HG03045 (cell line): ENCODE measurements around the gene CEP68.

Experiments
- ATAC-seq: cut with Tn5 transposase; IDR thresholded peaks from one replicate; pipeline ENCODE4 v1.9.1; 2021; ENCODE audit warnings: mild to moderate bottlenecking, moderate library complexity; ENCODE audit not compliant: unreplicated experiment

Gene CEP68

DNA sequence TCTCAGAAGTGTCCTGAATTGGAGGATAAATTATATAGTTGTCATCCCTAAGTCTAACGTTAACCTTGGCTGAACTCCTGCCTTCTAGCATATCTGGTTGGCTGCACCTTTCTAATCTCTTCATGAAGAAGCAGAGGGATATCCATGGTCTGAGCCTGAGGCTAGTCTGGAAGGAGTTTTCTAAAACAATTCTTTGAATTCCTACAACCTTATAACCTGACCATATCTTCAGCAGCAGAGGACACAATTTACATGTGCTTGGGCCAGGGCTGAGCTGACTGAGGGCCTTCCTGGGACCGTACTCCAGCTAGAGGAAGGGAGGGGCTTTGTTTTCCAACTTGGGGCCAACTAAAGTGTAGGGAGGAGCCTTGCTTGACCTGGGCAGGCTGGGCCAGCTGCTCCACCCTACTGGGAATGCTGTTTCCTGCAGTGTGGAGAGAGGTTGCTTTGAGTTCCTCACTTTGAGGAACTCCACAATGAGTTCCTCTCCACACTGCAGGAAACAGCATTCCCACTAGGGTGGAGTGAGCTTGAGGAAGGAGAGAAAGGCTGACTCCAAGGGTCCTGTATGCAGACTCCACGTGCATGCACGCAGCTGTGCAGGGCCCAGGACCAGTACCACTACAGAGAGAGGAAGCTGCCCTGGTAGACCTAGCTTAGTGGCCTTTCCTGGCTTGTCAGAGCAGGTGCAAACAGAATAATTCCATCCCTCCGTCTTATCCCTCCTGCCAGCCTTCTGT lies 19.6 kb downstream of the CEP68 start:
- ATAC-seq = no peak

DNA sequence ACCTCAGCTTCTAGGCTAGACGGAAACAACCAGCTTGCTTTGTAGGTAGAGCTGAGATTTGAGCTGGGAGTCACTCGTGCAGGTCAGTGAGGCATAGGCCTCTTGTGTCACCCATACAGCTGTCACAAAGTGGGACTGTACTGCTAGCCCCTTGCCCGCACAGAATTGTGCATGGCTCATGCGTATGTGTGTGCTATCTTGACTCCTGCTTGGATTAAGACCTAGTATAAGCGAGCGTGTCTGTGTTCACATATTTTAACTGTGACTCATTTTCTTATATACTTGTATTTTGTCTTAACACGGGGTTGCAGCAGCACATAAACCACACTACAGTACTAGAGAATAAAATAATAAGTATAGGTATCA lies 20.1 kb downstream of the CEP68 start:
- ATAC-seq = no peak

DNA sequence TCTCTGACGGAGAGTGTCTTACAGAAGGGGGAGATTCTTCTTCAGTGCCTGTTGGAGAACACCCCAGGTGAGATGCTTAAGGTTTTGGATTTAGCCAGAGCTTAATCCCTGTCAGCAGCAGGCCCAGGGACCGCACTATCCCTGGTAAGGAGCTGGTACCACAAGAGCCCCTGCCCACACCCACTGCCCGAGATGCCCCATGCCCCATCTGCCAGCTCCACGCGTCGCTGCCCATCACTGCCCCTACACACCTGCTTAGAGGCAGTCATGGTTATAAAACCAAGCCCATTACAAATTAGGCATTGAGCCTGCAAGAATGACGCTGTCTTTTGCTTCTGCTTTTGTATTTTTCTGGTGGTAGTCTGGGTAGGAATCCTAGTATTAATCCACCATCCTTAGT lies 21.7 kb downstream of the CEP68 start:
- no peak for ATAC-seq

DNA sequence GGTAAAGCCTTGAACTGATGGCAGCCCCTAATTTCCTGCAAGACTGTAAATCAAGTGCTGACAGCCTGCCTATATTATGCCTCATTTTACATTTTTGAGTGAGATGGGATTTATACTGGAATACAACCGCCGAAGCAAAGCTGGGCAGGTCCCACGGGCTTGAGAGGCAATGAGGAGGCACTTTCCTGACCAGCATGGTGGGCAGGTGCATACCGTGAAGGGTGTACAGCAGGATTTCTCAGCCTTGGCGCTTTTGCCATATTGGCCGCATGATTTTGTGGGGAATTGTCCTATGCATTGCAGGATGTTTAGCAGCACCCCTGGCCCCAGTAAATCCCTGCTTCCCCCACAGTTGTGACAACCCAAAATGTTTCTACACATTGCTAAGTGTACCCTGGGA lies 22.8 kb downstream of the CEP68 start:
- ATAC-seq = no peak

DNA sequence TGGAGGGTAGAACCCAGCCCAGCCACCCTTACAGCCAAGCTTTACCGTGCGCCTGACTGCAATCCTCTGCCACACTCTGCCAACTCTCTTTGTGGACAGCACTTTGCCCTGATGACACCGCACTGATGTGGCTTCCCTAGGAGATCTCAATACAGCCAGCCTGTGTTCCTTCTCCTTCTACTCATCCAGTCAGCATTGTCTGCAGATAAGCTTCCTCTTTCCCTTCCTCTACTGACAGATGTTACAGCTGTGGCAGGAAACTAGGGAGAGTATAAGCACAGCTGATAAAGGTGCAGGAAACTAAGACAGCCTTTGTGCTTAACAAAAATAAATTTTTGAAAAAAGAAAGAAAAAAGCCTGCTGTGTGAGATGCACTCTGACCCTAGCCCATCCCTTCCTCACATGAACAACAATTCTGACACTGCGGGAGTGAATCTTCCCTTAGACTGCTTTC lies 25.0 kb downstream of the CEP68 start:
- ATAC-seq = no peak

DNA sequence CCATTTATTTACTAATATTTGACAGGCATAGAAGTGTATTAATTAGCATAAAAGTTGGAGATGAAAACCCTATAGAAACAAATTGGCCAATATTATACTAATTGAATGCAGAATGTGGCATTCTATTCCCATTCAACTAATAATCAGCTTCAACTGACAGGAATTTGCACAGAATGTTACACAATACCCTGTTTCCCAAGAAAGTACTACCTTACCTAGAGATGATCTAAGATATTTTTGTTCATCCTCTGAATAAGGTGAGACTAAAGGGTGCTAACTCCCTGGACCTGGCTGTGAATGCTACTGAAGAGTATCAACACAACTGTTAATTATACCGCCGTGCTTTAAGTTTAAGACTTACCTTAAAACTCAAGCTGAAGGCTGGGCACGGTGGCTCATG lies 28.9 kb downstream of the CEP68 start:
- ATAC-seq = no peak

DNA sequence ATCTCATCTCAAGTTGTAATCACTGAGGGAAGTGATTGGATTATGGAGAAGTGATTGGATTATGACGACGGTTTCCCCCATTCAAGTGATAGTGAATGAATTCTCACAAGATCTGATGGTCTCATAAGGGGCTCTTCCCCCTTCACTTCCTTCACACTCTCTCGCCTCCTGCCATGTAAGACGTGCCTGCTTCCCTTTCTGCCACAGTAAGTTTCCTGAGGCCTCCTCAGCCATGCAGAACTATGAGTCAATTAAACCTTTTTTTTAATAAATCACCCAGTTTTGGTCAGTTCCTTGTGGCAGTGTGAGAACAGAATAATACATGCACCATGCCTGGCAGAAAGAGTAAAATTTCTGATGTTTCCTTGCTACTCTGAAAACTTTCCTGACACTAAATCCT lies 36.6 kb downstream of the CEP68 start:
- no peak for ATAC-seq

DNA sequence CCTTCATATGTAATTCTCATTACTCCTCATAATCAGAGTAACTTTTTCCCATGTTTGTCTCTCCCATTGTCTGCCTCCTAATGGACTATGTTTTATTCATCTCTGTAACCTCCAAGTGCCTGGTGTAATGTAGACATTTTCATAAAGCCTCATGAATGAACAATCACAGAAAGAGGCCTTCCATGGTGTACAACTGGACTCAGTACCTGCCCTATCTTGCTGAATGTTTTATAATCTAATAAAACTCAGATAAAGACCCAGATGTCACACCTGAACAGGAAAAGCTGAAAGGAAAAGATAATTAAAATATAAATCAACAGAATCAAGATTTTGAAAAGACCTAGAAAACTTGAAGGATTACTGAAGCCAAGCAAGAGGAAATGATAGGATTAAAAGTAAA lies 37.0 kb downstream of the CEP68 start:
- ATAC-seq = no peak

DNA sequence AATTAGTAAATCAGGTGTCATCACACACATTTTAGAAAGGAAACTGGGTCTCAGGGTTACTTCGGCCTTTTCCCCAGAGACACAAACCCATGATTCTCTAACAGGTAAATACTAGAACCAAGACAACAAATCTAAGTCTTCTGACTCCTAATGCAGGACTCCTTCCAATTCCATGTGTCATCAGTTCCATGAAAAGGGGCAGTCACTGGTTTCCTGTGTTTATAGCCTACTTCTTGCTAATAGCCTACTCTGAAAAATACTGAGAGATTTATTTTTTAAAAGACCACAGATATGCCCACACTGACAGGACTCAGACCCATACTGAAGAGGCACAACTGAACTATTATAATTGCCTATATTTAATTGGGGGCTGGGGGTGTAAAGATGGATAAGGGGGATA lies 40.7 kb downstream of the CEP68 start:
- ATAC-seq = no peak

DNA sequence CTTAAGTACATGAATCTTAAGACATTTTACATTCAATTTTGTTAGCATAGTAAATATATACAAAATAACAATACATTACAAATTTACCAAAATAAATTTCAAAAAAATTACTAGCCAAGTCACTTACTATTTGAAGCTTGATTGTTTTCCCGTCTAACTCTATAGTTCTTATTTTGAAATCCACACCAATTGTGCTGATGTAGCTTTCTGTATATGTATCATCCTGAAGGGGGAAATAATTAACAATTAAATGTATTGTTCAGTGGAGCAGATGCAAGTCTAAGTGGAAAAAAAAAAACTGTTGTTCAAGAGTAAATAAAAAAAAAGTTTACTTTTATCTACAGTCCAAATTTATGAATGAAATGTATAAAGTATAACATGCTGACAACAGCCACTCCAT lies 41.6 kb downstream of the CEP68 start:
- no peak for ATAC-seq

DNA sequence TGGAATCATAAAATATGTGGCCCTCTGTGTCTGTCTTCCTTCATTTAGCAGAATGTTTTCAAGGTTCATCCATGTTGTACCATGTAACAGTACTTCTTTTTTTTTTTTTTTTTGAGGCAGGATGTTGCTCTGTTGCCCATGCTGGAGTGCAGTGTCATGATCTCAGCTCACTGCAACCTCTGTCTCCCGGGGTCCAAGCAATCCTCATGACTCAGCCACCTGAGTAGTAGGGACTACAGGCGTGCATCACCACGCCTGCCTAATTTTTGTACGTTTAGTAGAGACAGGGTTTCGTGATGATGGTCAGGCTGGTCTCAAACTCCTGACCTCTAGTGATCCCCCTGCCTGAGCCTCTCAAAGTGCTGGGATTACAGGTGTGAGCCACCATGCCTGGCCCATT lies 42.5 kb downstream of the CEP68 start:
- ATAC-seq = no peak

DNA sequence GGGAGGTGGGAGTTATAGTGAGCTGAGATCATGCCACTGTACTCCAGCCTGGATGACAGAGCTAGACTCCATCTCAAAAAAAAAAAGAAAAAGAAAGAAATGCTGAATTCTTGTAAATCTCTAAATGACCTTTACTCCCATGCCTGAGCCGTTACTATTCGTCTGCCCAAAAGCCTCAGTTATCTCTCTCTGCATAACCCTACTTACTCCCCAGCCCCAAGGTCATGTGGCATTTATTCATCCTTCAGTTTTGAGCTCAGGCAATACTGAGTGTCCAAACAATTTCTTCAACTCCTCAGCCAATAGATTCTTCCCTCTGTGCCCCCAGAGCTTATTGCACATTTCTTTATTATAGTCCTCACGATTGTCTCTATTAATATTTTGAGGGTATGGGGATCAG lies 44.9 kb downstream of the CEP68 start:
- ATAC-seq = no peak

DNA sequence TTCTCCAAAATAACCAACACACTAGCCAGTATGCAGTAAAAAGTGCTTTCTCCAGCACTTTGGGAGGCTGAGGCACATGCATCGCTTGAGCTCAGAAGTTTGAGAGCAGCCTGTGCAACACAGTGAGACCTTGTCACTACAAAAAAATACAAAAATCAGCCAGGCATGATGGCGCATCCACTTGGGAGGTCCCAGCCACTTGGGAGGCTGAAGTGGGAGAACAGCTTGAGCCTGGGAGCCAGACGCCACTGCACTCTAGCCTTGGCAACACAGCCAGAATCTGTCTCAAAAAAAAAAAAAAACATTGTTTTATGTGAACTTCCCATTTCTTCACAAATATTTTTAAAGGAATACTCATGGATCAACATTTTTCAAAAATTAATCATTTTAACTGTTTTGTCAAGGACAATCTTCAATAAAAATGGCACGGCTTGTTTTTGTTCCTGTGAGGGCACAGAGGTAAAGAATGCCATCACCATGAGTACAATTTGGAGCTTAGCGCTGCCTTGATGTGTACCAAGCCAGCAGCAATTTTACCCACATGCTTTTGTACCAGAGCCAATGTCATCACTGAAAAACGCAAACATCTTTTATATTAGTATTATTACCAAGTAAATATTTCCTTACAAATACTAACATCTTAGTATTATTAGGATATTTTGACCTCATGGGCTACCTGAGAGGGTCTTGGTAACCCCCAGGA lies 46.9 kb downstream of the CEP68 start:
- ATAC-seq = no peak

DNA sequence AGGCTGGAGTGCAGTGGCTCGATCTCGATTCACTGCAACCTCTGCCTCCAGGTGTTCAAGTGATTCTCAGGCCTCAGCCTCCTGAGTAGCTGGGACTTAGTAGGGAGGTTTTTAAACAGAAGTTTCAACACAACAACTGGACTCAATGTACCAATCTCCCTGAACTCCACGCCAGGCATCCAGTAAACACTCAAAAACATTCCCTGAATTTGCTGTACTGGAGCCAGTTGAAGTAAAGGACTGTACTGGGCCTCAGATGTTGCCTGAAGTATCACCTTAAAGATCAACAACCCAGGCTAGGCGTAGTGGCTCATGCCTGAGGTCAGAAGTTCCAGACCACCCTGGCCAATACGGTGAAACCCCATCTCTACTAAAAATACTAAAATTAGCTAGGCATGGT lies 51.3 kb downstream of the CEP68 start:
- no peak for ATAC-seq

DNA sequence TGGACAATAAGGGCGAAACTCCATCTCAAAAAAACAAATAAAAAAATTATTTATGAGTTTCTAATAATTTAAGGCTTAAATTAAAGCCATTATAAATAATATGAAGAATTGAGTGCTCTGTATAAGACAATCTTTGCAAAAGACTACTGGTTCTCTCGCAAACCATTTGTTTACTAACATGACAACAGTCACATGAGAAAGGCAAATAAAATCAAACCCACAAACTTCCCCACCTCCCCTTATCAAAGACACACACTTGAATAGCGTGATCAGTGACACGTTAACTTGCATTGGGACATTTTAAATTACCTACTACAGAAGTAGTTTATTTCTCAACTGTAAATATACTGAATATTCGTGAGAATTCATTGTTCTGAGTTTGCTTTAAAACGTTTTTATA lies 52.6 kb downstream of the CEP68 start:
- ATAC-seq = no peak

DNA sequence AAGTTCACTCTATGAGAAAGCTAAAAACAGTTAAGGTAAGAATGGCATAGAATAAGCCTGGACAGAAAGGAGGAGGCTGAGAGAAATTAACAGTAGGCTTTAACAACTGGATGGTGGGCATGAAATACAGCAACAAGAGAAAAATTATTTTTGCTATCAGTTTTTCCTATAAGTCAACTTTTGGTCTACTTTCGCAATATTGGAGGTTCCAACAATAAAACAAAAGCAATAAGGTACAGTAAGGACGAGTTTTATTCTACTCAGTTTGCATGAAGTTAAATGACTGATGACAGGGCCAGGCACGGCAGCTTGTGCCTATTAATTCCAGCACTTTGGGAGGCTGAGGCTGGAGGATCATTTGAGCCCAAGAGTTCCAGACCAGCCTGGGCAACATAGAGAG lies 56.4 kb downstream of the CEP68 start:
- no peak for ATAC-seq

DNA sequence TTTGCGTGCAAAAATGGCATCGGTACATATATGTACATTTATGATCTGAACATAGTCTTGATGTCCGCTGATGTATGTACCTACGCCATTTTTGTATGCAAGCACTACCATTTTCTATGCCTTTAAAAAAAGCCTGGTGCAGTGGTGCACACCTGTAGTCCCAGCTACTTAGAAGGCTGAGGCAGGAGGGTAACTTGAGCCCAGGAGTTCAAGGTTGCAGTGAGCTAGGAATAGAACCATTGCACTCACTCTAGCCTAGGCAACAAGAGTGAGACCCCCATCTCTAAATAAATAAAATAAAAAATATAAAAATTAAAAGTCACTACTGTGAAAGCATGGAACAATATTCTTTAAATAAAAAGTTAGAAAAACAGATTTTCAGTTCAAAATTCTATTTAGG lies 57.0 kb downstream of the CEP68 start:
- no peak for ATAC-seq

DNA sequence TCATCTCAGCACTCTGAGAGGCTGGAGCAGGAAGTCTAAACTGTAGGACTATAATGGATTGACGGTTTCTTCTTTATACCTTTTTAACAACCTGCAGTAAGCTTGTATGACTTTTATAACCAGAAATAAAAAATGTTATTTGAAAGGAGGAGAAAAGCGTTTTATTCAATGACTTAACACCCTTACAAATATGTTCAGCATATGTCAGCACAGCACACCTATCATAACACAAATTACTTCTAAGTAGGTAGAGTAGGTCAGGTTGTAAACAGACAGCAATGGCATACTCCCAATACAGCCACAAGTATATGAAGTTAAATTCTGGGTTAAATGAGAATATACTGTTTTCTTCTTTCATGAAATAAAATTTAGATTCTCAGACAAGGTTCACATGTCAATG lies 57.6 kb downstream of the CEP68 start:
- no peak for ATAC-seq

DNA sequence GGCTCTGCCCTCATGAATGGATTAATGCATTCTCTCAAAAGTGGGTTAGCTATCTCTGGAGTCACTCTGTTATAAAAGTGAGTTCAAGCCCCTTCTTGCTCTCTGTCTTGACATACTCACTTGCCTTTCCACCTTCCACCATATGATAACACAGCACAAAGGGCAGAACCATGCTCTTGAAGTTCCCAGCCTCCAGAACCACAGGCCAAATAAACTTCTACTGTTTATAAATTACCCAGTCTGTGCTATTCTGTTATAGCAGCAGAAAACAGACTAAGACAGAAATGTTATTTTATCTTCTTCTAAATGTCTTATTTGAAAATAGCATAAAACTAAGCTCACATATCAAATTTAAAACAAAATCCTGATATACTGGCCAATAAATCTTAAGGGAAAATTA lies 58.7 kb downstream of the CEP68 start:
- ATAC-seq = no peak

DNA sequence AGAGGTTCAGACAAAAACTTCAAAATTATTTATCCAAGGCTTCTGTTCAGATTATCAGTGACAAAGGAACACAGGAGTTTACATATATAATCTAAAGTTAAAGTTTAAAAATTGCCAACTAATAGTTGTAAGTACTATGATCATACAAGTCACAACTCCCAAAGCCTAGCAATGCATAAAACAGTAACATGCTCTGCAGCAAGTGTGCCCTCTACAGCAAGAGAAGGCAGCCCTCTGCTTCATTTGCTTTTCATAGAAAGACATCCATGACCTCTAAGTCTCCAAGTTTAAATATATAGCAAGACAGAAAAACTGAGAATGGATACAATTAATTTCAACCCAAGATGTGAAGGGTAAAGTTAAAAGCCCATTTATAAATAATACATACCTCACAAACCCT lies 60.4 kb downstream of the CEP68 start:
- no peak for ATAC-seq

DNA sequence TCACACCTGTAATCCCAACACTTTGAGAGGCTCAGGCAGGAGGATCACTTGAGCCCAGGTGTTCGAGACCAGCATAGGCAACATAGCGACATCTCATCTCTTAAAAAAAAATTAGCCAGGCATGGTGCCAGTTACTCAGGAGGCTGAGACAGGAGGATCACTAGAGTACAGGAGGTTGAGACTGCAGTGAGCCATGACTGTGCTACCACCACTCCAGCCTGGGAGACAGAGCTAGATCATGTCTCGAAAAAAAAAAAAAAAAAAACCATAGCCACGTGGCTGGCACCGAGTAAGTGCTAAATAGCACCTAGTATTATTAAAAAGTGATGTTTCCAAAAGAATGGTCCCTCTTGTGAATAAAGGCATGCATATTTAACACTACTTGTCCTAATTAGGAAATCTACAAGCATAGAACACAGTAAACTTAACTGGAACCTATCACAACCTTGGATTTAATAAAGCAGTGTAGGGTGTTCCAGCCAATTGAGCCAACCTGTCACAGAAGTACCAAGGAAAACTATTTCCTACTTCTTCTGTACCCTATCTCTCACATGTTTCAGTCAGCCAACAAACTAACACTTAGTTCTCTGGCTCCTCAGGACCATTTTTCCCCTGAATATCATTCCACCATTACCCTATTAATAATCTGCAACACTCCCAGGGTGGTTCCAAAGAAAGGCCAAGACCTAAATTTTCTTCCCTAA lies 64.9 kb downstream of the CEP68 start:
- ATAC-seq = no peak

DNA sequence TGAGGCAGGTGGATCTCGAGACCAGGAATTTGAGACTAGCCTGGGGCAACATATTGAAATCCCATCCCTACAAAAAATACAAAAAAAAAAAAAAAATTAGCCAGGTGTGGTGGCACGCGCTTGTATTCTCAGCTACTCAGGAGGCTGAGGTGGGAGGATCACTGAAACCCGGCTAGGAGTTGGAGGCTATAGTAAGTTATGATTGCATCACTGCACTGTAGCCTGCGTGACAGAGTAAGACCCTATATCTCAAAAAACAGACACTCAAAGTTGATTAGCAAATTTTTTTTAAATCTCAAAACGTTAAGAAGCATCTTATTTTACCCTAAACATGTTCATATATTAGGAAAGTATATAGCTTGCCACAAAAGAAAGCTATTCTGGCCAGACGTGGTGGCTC lies 66.1 kb downstream of the CEP68 start:
- ATAC-seq = no peak
